ENCODE measurements around the gene ZNF836. TPM values are rescaled to one million over a fixed set of nuclear protein-coding genes. Genes with fewer than 3 reads are reported as not detected.
"Not testable (repeated sequence)": the region's sequence is repeated elsewhere in the genome, so short reads cannot be mapped to it uniquely, and the experiment has no call there.

The ZNF836 gene
- total RNA-seq, 1 donor from 2014 or later, result 7.5 TPM

GRCh38 chr19:52211926-52212571, 40.6 kb upstream of the ZNF836 start:
- TF ChIP-seq, protein P1, sequence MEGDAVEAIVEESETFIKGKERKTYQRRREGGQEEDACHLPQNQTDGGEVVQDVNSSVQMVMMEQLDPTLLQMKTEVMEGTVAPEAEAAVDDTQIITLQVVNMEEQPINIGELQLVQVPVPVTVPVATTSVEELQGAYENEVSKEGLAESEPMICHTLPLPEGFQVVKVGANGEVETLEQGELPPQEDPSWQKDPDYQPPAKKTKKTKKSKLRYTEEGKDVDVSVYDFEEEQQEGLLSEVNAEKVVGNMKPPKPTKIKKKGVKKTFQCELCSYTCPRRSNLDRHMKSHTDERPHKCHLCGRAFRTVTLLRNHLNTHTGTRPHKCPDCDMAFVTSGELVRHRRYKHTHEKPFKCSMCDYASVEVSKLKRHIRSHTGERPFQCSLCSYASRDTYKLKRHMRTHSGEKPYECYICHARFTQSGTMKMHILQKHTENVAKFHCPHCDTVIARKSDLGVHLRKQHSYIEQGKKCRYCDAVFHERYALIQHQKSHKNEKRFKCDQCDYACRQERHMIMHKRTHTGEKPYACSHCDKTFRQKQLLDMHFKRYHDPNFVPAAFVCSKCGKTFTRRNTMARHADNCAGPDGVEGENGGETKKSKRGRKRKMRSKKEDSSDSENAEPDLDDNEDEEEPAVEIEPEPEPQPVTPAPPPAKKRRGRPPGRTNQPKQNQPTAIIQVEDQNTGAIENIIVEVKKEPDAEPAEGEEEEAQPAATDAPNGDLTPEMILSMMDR (IDR thresholded peaks at IDR 0.05; ENCODE audit: insufficient read depth, low read depth, low read length), result no peak
- no peak for TF ChIP-seq EZH2 (IDR thresholded peaks at IDR 0.05; ENCODE audit: insufficient read depth, low read length)
- DNase-seq (ENCODE audit: low read depth), result no peak
- Histone ChIP-seq H3K9me3 (ENCODE audit: insufficient read depth, low read depth, low read length) (no peaks in the 10 kb centered on the region), H3K4me1 (ENCODE audit: insufficient read depth, low read length) (no peaks in the 10 kb centered on the region), H3K27me3 (ENCODE audit: insufficient read depth, low read length) (no peaks in the 10 kb centered on the region), H3K36me3 (ENCODE audit: insufficient read depth, low read length) (peaks cover 62% of the 10 kb centered on the region), H3K27ac (ENCODE audit: low read depth, low read length) (no peak overlapping the region), H4K20me1 (ENCODE audit: insufficient read depth, low read length) (peaks cover 38% of the 10 kb centered on the region), H3K9ac (ENCODE audit: low read length) (no peak overlapping the region), H3K4me2 (ENCODE audit: low read length) (no peak overlapping the region), H3K79me2 (ENCODE audit: insufficient read depth, low read length) (peaks cover 42% of the 10 kb centered on the region), H2AFZ (ENCODE audit: low read depth, low read length) (no peak overlapping the region), H3K4me3 (ENCODE audit: insufficient read depth, low read depth, low read length) (no peak overlapping the region)
- Mint-ChIP-seq H3K27ac (ENCODE audit: unreplicated experiment) (peak overlapping the region; percentile 17), H3K36me3 (ENCODE audit: low read depth, unreplicated experiment) (peaks cover 38% of the 10 kb centered on the region), H3K4me1 (ENCODE audit: low read depth, unreplicated experiment) (no peaks in the 10 kb centered on the region), H3K4me3 (ENCODE audit: unreplicated experiment) (no peak overlapping the region), H3K9me3 (ENCODE audit: unreplicated experiment) (peaks cover 2% of the 10 kb centered on the region), H3K27me3 (ENCODE audit: low read depth, unreplicated experiment) (no peaks in the 10 kb centered on the region)
- no peak for FAIRE-seq

DNA sequence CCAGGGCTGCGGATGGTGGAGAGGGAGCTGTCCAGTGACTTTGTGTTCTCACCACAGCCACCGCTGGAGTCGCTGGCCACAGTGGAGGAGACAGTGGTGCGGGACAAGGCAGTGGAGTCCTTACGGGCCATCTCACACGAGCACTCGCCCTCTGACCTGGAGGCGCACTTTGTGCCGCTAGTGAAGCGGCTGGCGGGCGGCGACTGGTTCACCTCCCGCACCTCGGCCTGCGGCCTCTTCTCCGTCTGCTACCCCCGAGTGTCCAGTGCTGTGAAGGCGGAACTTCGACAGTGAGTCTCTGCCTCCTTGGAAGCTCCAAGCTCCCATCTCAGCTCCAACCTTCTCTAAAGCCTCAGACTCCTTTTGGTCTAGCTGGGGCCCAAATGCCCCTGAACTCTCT, 39.8 kb upstream of the ZNF836 start:
- H3K4me3 Mint-ChIP-seq (ENCODE audit: unreplicated experiment), result no peak overlapping the region
- FAIRE-seq, result no peak
- no peaks in the 10 kb centered on the region for H3K9me3 ChIP-seq (ENCODE audit: insufficient read depth, low read depth, low read length)
- H3K27me3 ChIP-seq (ENCODE audit: insufficient read depth, low read length), result no peaks in the 10 kb centered on the region
- no peak for TF ChIP-seq EZH2 (IDR thresholded peaks at IDR 0.05; ENCODE audit: insufficient read depth, low read length)
- H3K79me2 ChIP-seq (ENCODE audit: insufficient read depth, low read length), result peaks cover 47% of the 10 kb centered on the region
- H3K4me1 ChIP-seq (ENCODE audit: insufficient read depth, low read length), result no peaks in the 10 kb centered on the region
- no peak overlapping the region for H3K4me2 ChIP-seq (ENCODE audit: low read length)
- H3K27me3 Mint-ChIP-seq (ENCODE audit: low read depth, unreplicated experiment), result no peaks in the 10 kb centered on the region
- peaks cover 64% of the 10 kb centered on the region for H3K36me3 ChIP-seq (ENCODE audit: insufficient read depth, low read length)
- H3K36me3 Mint-ChIP-seq (ENCODE audit: low read depth, unreplicated experiment), result peaks cover 40% of the 10 kb centered on the region
- no peak overlapping the region for H3K27ac ChIP-seq (ENCODE audit: low read depth, low read length)
- H4K20me1 ChIP-seq (ENCODE audit: insufficient read depth, low read length), result peaks cover 46% of the 10 kb centered on the region
- no peak overlapping the region for H2AFZ ChIP-seq (ENCODE audit: low read depth, low read length)
- H3K9ac ChIP-seq (ENCODE audit: low read length), result no peak overlapping the region
- H3K9me3 Mint-ChIP-seq (ENCODE audit: unreplicated experiment), result peaks cover 2% of the 10 kb centered on the region
- DNase-seq (ENCODE audit: low read depth), result no peak
- H3K27ac Mint-ChIP-seq (ENCODE audit: unreplicated experiment), result no peak overlapping the region
- H3K4me3 ChIP-seq (ENCODE audit: insufficient read depth, low read depth, low read length), result no peak overlapping the region
- H3K4me1 Mint-ChIP-seq (ENCODE audit: low read depth, unreplicated experiment), result no peaks in the 10 kb centered on the region

- H2AFZ ChIP-seq (ENCODE audit: low read depth, low read length), result no peak overlapping the region
- no peaks in the 10 kb centered on the region for H3K27me3 ChIP-seq (ENCODE audit: insufficient read depth, low read length)
- H3K36me3 ChIP-seq (ENCODE audit: insufficient read depth, low read length), result peaks cover 59% of the 10 kb centered on the region
- no peaks in the 10 kb centered on the region for H3K4me1 ChIP-seq (ENCODE audit: insufficient read depth, low read length)
- no peaks in the 10 kb centered on the region for H3K9me3 ChIP-seq (ENCODE audit: insufficient read depth, low read depth, low read length)
- peaks cover 2% of the 10 kb centered on the region for H3K4me1 Mint-ChIP-seq (ENCODE audit: low read depth, unreplicated experiment)
- FAIRE-seq, result no peak
- H3K4me3 Mint-ChIP-seq (ENCODE audit: unreplicated experiment), result no peak overlapping the region
- peaks cover 90% of the 10 kb centered on the region for H3K79me2 ChIP-seq (ENCODE audit: insufficient read depth, low read length)
- TF ChIP-seq, protein P1 (IDR thresholded peaks at IDR 0.05; ENCODE audit: insufficient read depth, low read depth, low read length), result no peak
- no peak for TF ChIP-seq EZH2 (IDR thresholded peaks at IDR 0.05; ENCODE audit: insufficient read depth, low read length)
- no peak overlapping the region for H3K27ac ChIP-seq (ENCODE audit: low read depth, low read length)
- peaks cover 36% of the 10 kb centered on the region for H3K36me3 Mint-ChIP-seq (ENCODE audit: low read depth, unreplicated experiment)
- no peak overlapping the region for H3K4me3 ChIP-seq (ENCODE audit: insufficient read depth, low read depth, low read length)
- no peak for DNase-seq (ENCODE audit: low read depth)
- no peak overlapping the region for H3K27ac Mint-ChIP-seq (ENCODE audit: unreplicated experiment)
- no peak overlapping the region for H3K4me2 ChIP-seq (ENCODE audit: low read length)
- no peaks in the 10 kb centered on the region for H3K27me3 Mint-ChIP-seq (ENCODE audit: low read depth, unreplicated experiment)
- peaks cover 81% of the 10 kb centered on the region for H4K20me1 ChIP-seq (ENCODE audit: insufficient read depth, low read length)
- peaks cover 1% of the 10 kb centered on the region for H3K9me3 Mint-ChIP-seq (ENCODE audit: unreplicated experiment)
- H3K9ac ChIP-seq (ENCODE audit: low read length), result no peak overlapping the region
Observed at GRCh38 chr19:52206481-52206880, 35.1 kb upstream of the ZNF836 start.

DNA sequence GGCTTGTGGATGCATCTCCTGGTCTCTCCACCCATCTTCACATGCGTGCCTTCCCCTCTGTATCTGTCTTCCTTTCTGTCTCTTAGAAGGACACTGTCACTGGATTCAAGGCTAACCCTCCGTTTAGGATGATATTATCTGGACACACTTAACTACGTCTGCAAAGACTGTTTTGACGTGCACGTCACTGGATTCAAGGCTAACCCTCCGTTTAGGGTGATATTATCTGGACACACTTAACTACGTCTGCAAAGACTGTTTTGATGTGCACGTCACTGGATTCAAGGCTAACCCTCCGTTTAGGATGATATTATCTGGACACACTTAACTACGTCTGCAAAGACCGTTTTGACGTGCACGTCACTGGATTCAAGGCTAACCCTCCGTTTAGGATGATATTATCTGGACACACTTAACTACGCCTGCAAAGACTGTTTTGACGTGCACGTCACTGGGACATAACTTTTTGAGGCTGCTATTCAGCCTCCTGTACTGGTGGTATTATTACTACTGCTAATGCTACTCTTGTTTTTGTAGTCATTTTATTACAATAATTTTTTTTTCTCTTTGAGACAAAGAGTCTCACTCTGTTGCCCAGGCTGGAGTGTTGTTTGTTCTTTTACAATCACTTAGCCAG, 29.5 kb upstream of the ZNF836 start:
- Histone ChIP-seq H3K27ac (ENCODE audit: low read depth, low read length) (peak overlapping the region; percentile 69), H3K36me3 (ENCODE audit: insufficient read depth, low read length) (peaks cover 46% of the 10 kb centered on the region), H3K4me2 (ENCODE audit: low read length) (peak overlapping the region; percentile 19), H3K9ac (ENCODE audit: low read length) (peak overlapping the region; percentile 17), H3K79me2 (ENCODE audit: insufficient read depth, low read length) (peaks cover 96% of the 10 kb centered on the region), H4K20me1 (ENCODE audit: insufficient read depth, low read length) (peaks cover 96% of the 10 kb centered on the region), H3K4me1 (ENCODE audit: insufficient read depth, low read length) (peaks cover 11% of the 10 kb centered on the region)
- not testable (repeated sequence) for H3K27ac Mint-ChIP-seq (ENCODE audit: unreplicated experiment); H2AFZ ChIP-seq (ENCODE audit: low read depth, low read length); DNase-seq (ENCODE audit: low read depth); H3K4me3 ChIP-seq (ENCODE audit: insufficient read depth, low read depth, low read length); H3K27me3 Mint-ChIP-seq (ENCODE audit: low read depth, unreplicated experiment); H3K9me3 ChIP-seq (ENCODE audit: insufficient read depth, low read depth, low read length); H3K27me3 ChIP-seq (ENCODE audit: insufficient read depth, low read length); H3K9me3 Mint-ChIP-seq (ENCODE audit: unreplicated experiment); FAIRE-seq; H3K4me3 Mint-ChIP-seq (ENCODE audit: unreplicated experiment)
- Mint-ChIP-seq H3K36me3 (ENCODE audit: low read depth, unreplicated experiment) (peaks cover 35% of the 10 kb centered on the region), H3K4me1 (ENCODE audit: low read depth, unreplicated experiment) (peaks cover 16% of the 10 kb centered on the region)
